Activated T-helper 1 cell treated with Interleukin-2 at 50 U/mL for 16 hours (primary cell): ENCODE results near the gene SLC5A11.
"Not testable (repeated sequence)": the region's sequence is repeated elsewhere in the genome, so short reads cannot be mapped to it uniquely, and the experiment has no call there.

Experiments
- DNase-seq: peaks from one replicate; pipeline ENCODE4 v3.0.0-alpha.2; 2020; ENCODE audit warnings: low read depth

Gene SLC5A11, protein sequence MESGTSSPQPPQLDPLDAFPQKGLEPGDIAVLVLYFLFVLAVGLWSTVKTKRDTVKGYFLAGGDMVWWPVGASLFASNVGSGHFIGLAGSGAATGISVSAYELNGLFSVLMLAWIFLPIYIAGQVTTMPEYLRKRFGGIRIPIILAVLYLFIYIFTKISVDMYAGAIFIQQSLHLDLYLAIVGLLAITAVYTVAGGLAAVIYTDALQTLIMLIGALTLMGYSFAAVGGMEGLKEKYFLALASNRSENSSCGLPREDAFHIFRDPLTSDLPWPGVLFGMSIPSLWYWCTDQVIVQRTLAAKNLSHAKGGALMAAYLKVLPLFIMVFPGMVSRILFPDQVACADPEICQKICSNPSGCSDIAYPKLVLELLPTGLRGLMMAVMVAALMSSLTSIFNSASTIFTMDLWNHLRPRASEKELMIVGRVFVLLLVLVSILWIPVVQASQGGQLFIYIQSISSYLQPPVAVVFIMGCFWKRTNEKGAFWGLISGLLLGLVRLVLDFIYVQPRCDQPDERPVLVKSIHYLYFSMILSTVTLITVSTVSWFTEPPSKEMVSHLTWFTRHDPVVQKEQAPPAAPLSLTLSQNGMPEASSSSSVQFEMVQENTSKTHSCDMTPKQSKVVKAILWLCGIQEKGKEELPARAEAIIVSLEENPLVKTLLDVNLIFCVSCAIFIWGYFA

DNA sequence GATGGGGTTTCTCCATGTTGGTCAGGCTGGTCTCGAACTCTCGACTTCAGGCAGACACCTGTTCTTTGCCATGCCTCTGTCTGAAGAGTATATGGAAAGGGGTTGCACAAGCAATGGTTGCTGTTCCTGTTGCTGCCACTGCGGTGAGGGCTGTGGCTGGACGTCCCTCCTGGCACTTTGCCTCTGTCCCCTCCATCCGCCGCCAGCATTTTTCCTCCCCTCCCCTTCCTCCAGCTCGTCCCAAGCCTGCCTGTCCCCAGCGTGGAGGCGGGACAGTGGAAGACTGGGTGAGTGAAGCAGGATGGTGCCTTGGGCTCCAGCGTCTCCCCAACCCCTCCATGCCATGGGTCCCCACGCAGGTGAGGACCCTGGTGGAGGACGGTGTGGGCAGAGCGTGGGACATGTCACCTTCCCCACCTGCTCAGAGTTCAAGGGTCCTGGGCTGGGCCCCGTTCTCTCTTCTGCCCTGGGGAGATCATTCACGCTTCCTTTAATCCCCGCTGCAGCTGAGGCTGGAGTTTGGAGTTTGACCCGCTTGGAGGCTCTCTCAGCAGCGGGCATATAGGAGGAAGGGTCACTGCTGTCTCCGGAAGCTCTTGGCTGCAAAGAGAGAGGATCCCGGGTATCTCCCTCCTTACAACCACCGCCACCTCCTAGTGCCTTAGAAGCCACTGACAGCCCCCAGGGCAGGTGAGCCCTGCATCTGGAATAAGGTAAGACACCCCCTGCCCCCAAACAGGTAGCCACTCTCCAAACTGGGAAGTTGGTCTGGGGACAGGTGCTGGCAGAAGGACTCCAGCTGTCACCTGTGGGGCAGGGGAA lies at the start of gene SLC5A11:
TSS of gene SLC5A11 (plus strand) at position 238 of the 822 bp plus-strand sequence. CDS start 12,681 bp downstream, outside the sequence.
- no peak for DNase-seq

DNA sequence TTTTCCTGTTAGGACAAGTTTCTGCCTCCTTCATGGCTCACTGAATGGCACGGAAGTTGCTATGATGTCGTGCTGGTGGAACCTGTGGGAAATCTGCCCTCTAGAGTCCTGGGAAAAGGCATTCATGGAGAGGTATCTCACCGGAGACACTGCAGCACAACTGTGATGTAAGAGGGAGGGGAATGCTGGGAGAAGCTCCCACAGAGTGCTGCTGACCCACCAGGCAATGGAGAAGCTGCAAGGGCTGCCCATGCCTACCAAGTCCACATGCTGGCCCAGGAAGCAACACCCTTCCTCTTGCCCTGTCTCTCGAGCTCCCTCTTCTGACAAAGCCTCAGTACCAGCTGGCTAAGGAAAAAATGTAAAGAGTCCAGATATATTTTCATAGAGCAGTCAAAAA lies 45.2 kb upstream of the SLC5A11 start:
- no peak for DNase-seq

DNA sequence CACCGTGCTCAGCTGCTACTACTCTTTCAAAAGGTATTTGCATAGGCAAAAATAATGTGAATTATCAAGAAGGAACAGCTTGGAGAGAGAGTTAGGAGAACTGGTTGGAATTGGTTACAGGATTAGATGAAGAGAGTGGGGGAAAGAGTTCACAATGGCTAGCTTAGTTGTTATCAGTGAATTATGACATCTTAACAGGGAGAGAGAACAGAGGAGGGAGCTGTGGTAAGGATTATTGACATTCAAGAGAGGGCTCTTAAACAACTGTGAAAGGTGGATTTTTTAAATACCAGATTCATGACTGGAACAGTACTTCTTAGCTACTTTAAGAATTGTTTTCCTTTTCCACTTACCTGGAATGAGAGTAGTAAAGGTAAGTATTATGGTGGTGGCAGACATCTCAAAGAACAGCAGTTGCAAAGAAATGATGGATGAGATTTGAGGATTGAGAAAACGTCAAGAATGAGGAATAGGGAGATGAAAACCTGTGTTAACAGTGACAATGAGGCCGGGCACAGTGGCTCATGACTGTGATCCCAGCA lies 43.9 kb upstream of the SLC5A11 start:
- no peak for DNase-seq

GRCh38 chr16:24805484-24805883 lies 40.3 kb upstream of the SLC5A11 start:
- DNase-seq, result no peak

- DNase-seq, result no peak
These were observed 38.5 kb upstream of the SLC5A11 start for GRCh38 chr16:24807301-24807700.

DNA sequence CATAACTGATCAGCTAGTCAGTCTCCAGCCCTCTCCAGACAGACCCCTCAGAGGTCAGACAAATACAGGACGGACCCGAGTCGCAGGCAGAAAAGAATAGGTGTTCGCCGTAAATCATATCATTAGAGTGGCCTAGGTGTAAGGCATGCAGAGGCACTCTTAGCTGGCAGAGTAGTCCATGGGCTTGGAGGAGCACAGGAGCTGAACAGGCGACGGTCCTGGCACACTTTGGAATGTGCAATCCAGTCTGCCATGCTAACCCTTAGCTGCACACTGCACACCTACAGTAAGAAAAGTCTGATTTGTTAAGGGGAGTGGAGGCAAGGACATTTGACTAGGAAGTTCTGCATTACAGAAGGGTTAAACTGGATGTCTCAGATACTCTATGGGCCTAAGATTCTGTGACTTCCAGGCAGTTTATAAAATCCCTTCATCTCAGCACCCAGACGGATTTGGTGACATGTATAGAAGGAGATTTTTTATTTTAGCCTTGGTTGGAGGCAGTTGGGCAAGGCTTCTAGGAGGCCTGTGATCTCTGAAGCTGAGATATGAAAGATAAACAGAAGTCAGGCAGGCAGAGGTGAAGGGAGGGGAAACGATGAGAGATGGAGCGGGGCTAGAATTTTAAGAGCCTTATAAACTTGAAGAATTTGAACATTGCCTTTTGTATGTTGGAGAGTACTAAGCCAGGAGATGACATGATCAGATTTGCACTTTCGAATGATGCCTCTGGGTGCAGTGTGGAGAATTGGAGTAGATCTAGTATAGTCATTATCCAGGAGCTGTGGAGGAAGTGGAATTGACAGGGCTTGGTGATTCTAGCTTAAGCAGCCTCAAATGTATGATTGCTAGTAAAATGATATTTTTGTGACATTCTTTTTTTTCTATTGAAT lies 34.6 kb upstream of the SLC5A11 start:
- DNase-seq, result no peak

DNA sequence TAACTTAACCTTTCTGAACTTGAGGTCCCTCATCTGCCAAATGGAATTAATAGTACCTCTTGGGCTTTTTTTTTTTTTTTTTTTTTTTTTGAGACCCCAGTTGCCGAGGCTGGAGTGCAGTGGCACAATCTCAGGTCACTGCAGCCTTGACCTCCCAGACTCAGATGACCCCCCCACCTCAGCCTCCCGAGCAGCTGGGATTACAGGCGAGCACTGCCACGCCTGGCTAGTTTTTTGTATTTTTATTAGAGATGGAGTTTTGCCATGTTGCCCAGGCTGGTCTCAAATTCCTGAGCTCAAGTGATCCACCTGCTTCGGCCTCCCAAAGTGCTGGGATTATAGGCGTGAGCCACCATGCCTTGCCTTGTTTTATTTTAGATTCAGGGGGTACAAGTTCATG lies 33.0 kb upstream of the SLC5A11 start:
- DNase-seq, result not testable (repeated sequence)

- no peak for DNase-seq
These were observed 30.7 kb upstream of the SLC5A11 start for GRCh38 chr16:24815021-24815420.

DNA sequence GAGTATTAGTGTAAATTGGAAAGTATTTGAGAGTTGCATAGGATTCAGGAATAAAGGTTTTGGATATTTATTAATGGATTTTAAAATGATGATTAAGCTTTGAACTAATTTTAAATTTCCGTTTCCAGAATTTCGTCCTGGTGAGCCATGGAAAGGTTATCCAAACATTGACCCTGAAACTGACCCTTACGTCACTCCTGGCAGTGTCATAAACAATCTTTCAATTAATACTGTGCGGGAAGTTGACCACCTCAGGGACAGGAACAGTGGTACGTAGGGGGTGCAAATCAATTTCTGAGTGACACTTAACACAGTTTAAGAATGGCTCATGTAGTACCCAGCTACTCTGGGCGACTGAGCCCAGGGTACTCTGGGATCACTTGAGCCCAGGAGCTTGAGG lies 29.1 kb upstream of the SLC5A11 start:
- no peak for DNase-seq

DNA sequence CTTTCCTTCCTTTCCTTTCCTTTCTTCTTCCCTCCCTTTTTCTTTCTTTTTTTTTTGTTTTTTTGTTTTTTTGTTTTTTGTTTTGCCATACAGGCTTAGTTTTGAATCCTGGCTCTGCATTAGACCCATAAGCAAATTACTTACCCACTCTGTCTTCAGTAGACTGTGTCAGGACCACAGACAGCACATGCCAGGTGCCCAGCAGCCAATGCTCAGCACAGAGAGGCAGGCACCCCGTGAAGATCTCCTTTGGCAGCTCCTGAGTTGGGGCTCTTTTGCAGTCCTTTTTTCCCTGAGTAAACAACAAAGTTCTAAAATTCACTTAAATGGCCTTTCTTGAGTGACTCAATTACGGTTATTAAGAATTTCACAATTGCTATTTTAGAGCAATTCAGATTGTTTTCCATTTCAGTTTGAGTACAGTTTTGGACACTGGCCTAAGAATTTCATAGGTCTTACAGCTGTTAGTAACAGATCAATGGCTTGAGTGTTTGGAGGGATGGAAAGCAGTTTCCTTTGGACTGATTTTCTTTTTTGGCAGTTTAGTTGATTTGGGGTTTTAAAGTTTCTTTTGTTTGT lies 26.2 kb upstream of the SLC5A11 start:
- DNase-seq, result no peak

- DNase-seq, result no peak
These were observed 25.2 kb upstream of the SLC5A11 start for GRCh38 chr16:24820522-24820921.

- no peak for DNase-seq
These were observed 24.6 kb upstream of the SLC5A11 start for GRCh38 chr16:24821129-24821528.

GRCh38 chr16:24822542-24822941 lies 23.2 kb upstream of the SLC5A11 start:
- DNase-seq, result no peak

DNA sequence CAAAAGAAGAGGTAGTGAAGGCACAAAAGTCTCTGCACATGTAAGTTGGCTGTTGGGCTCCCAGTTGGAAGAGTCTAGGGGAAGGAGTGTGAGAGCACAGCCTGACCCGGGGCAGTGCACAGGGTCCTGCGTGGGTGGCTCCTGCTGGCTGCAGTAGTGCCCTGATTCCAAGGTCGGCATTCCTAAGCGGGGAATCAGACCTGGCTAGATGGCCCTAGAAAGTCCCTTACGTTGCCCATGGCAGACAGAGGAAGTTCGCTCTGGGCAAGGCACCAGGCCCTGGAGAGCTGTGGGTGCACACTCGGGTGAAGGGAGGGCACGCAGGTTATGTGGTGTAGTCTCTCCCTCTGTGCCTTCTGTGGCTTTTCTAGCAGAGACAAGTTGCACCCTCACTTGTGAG lies 22.8 kb upstream of the SLC5A11 start:
- DNase-seq, result no peak

GRCh38 chr16:24825696-24826095 lies 20.1 kb upstream of the SLC5A11 start:
- DNase-seq, result no peak

DNA sequence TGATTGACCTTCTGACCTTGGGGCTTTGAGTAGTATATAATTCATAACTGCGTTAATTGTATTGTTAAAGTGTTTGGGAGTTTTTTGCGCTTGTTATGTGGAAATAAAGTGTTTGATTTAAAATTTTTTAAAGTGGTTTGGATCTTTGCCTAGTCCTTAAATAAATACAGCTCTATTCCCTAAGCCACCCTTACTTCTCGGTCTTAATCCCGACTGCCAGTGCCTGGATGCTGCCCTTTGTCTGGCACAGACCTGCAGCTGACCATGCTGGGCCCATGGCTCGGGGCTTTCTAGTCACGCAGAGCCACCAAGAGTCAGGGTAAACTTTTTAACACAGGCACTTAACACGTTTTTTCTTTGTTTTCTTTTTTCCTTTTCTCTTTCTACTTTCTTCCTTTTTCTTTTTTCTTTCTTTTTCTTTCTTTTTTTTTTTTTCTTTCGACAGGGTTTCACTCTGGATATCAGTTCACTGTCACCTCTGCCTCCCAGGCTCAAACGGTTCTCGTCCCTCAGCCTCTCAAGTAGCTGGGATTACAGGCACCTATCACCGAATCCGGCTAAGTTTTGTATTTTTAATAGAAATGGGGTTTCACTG lies 19.6 kb upstream of the SLC5A11 start:
- DNase-seq, result no peak

- DNase-seq, result no peak
These were observed 18.8 kb upstream of the SLC5A11 start for GRCh38 chr16:24826817-24827566.

GRCh38 chr16:24829153-24829552 lies 16.6 kb upstream of the SLC5A11 start:
- no peak for DNase-seq

- no peak for DNase-seq
These were observed 12.4 kb upstream of the SLC5A11 start for GRCh38 chr16:24833352-24833751.
